H1 (cell line): Measurements from ENCODE around the gene SEL1L. TPM values are rescaled to one million over a fixed set of nuclear protein-coding genes. Genes with fewer than 3 reads are reported as not detected.

Experiments used
- CHD1 ChIP-seq: IDR thresholded peaks from 2 replicates; pipeline ENCODE4 v1.6.1; 2012; ENCODE audit warnings: low read depth, low read length, improper control_type of control experiment
- POU5F1 ChIP-seq: IDR thresholded peaks from 2 replicates; pipeline ENCODE4 v1.6.1; 2011; ENCODE audit warnings: low read depth, mild to moderate bottlenecking, low read length, moderate library complexity
- RAD21 ChIP-seq, 2 experiments: IDR thresholded peaks in 1 of 2; conservative IDR thresholded peaks in 1 of 2; 2 replicates each; pipeline ENCODE4 v1.6.1; 2011; ENCODE audit warnings: low read depth in 2 of 2, low read length in 2 of 2, improper control_type of control experiment in 1 of 2, inconsistent platforms in 1 of 2, mild to moderate bottlenecking in 1 of 2, moderate library complexity in 1 of 2
- RFX5 ChIP-seq: IDR thresholded peaks from 2 replicates; pipeline ENCODE4 v1.6.1; 2011; ENCODE audit warnings: low read depth, low read length, improper control_type of control experiment, borderline replicate concordance
- SP4 ChIP-seq: IDR thresholded peaks from 2 replicates; pipeline ENCODE4 v1.6.1; 2012; ENCODE audit warnings: low read length, inconsistent platforms
- polyA plus RNA-seq, 7 experiments: library from polyadenylated mRNA; depleted of rRNA in 3 of 7; stranded (reverse) in 5 of 7; unstranded in 2 of 7; fragments of >200 nt in 5 of 7; fragments of 200-250 nt in 2 of 7; gene quantifications; 1 replicate in 5 of 7; 2 replicates in 1 of 7; 4 replicates in 1 of 7; pipeline versions ENCODE4 v1.2.1 to v1.2.3, GENCODE V29; 2011 to 2013; ENCODE audit warnings: missing spikeins in 2 of 7, mixed read lengths in 2 of 7
- total RNA-seq: library from RNA; stranded (reverse); fragmentation: NEBNext Ultra II Directional; extraction: Animal tissue kit (Norgen Biotek cat#: 25700); gene quantifications from 2 replicates; pipeline ENCODE4 v1.2.1, GENCODE V29; 2021

SEL1L gene
- total and polyA plus RNA-seq, 2 of the 8 experiments (the other 6 are each of a cell fraction or from before 2014, with no cell fraction given): 4.3 to 34.9 TPM

- TF ChIP-seq RFX5: no peak
- TF ChIP-seq RAD21 (IDR thresholded peaks at IDR 0.05 in 1 of 2, conservative IDR thresholded peaks at IDR 0.05 in 1 of 2; ENCODE audit: low read depth in 2 of 2, low read length in 2 of 2): no peak
- TF ChIP-seq CHD1: no peak
- TF ChIP-seq SP4: no peak
- TF ChIP-seq POU5F1: no peak
- TF ChIP-seq, all 59 proteins: peak for 0
Measured at GRCh38 chr14:81452341-81453133, 81.1 kb downstream of the SEL1L start (continued).
